NCI-H146 treated with DMSO at 0.1 percent for 48 hours (cell line): ENCODE data around the gene PIP4K2C.
"Not testable (repeated sequence)": the region's sequence is repeated elsewhere in the genome, so short reads cannot be mapped to it uniquely, and the experiment has no call there.

ENCODE experiments used
- DNase-seq: peaks from one replicate; lab custom pipeline; 2025; ENCODE audit not compliant: unreplicated experiment; lab: John Stamatoyannopoulos, UW

Gene PIP4K2C

GRCh38 chr12:57558864-57559263 lies 32.1 kb upstream of the PIP4K2C start:
- no peak for DNase-seq

- no peak for DNase-seq
These were observed 30.5 kb upstream of the PIP4K2C start for GRCh38 chr12:57560516-57560915.

DNA sequence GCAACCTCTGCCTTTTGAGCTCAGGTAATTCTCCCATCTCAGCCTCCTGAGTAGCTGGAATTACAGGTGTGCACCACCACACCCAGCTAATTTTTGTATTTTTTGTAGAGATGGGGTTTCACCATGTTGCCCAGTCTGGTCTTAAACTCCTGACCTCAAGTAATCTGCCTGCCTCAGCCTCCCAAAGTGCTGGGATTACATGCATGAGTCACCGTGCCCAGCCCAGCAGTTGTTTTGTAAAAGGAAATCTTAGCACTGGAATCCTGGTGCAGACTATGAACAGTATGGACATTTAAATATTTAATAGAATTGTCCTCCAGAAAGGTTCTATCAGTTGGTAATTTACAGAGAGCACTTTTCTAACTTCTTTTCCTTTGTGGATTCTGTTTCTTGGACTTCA lies 29.9 kb upstream of the PIP4K2C start:
- not testable (repeated sequence) for DNase-seq

GRCh38 chr12:57563358-57563757 lies 27.6 kb upstream of the PIP4K2C start:
- DNase-seq: no peak

DNA sequence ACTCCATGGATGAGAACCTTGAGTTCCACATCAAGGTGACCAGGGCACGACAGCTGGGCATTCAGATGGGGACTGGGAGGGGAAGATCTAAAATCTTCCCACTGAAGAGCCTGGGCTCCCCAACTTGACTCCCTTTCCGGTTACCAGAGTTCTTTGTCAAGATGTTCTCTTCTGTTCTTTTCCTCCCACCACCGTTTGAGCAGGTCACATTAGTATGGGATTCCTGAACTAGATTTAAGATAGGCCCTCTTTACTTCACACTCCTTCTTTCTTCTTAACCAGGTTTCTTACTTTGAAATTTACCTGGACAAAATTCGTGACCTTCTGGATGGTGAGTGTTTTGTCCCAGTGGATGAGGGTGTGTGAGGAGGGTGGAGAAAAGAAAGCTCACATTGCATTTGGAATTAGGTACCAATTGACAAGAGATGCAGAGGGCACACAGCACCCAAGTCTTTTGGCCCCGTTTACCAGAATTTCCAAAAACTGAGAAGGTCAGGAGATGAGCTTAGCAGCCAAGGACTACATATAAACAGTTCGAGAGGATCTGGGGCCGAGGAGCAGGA lies 26.7 kb upstream of the PIP4K2C start:
- DNase-seq: no peak

DNA sequence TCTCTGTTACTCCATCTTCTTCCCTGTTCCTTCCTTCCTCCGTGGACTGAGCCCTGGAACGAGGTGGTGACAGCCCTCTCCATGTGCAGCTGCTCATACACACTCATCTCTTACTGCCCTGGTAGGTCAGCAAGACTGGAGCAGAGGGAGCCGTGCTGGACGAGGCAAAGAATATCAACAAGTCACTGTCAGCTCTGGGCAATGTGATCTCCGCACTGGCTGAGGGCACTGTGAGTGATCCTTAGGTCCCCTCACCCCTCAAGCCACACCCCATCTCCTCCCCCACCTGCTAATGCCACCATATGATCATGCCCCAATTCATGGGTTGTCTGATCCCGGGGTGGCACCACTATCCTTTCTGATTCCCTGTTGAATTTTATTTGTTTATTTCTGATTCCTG lies 22.2 kb upstream of the PIP4K2C start:
- no peak for DNase-seq

- DNase-seq: no peak
These were observed 21.1 kb upstream of the PIP4K2C start for GRCh38 chr12:57569858-57570257.

DNA sequence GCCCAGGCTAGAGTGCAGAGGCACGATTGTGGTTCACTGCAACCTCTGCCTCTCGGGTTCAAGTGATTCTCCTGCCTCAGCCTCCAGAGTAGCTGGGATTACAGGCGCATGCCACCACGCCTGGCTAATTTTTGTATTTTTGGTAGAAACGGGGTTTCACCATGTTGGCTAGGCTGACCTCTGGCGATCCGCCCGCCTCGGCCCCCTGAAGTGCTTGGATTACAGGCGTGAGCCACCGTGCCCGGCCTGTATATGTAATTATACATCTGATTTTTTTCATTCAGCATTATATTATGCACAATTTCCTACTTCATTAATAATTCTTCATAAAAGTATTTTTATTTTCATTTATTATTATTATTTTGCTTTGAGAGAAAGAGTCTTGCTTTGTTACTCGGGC lies 20.6 kb upstream of the PIP4K2C start:
- not testable (repeated sequence) for DNase-seq

- no peak for DNase-seq
These were observed 18.8 kb upstream of the PIP4K2C start for GRCh38 chr12:57571926-57572762.

DNA sequence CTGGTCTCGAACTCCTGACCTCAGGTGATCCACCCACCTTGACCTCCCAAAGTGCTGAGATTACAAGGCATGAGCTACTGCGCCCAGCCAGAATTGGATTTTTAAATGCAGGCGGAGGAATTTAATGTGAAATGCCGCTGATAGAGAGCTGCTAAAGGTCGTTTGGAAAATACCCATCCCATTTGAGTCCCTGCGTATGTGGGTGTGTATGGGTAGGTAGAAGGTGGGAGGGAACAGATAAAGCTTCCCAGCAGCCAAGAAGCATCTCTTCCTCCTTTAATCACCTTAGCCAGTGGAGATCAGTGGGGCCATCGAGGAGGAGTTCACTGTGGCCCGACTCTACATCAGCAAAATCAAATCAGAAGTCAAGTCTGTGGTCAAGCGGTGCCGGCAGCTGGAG lies 16.2 kb upstream of the PIP4K2C start:
- DNase-seq: no peak

DNA sequence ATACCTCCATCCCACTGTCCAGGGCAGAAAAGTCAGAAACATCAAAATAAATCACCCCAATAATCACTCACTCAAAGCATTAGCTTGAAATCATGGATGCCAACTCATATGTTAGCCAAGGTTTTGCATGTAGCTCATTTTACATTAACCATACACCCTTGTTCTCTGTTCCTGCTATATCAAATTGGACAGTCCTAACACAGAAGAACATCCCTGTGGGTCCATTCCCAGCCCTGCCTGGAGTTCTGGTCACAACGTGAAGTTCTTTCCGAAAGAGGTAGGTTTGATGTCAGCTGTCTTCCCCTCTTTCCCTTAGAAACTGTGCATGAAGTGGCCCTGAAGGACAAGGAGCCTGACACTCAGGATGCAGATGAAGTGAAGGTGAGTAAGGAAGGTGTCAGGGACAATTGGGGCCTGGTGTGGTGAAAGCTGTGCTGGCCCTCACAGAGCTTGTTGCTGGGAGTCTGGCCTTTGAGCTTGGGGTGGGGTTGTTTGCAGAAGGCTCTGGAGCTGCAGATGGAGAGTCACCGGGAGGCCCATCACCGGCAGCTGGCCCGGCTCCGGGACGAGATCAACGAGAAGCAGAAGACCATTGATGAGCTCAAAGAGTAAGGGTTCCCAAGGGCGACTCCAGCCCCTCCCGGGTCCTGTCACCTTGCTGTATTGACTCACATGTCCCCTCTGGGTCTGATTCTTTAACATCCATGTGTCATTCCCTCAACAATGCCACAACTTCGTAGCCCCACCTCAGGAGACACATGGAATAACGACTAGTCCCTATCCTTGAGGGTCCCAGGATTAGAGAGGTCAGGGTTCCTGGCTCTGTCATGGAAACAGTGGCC lies 15.0 kb upstream of the PIP4K2C start:
- DNase-seq: no peak

- no peak for DNase-seq
These were observed 14.3 kb upstream of the PIP4K2C start for GRCh38 chr12:57576613-57577160.

- DNase-seq: no peak
These were observed 12.8 kb upstream of the PIP4K2C start for GRCh38 chr12:57577981-57578758.

GRCh38 chr12:57579011-57579410 lies 12.0 kb upstream of the PIP4K2C start:
- no peak for DNase-seq

GRCh38 chr12:57579677-57580465 lies 11.1 kb upstream of the PIP4K2C start:
- DNase-seq: no peak

GRCh38 chr12:57580466-57580795 lies 10.6 kb upstream of the PIP4K2C start:
- no peak for DNase-seq

GRCh38 chr12:57581802-57582201 lies 9.2 kb upstream of the PIP4K2C start:
- DNase-seq: no peak

GRCh38 chr12:57582440-57582839 lies 8.6 kb upstream of the PIP4K2C start:
- DNase-seq: no peak

GRCh38 chr12:57583008-57583831 lies 7.8 kb upstream of the PIP4K2C start:
- DNase-seq: peak; percentile 74
